C4-2B (cell line): ENCODE measurements around the gene MYH11.
A peak's percentile ranks its signal among the peaks of the same experiment; 100 is the strongest.

Experiments
- H3K27ac ChIP-seq: fragments of 450-650 bp; 2 replicates; pipeline ENCODE4 v1.5.1; 2017
- CTCF ChIP-seq: fragments of 450-650 bp; conservative IDR thresholded peaks from 2 replicates; pipeline ENCODE4 v1.5.1; 2017; ENCODE audit warnings: mild to moderate bottlenecking
- ZFX ChIP-seq: fragments of 450-650 bp; IDR thresholded peaks from 2 replicates; pipeline ENCODE4 v1.6.1; 2017

MYH11 gene

GRCh38 chr16:15876503-15876902 is 19.7 kb upstream of the MYH11 start:
- no peak for TF ChIP-seq ZFX
- H3K27ac ChIP-seq: no peak overlapping the region

GRCh38 chr16:15874745-15875314 is 18.0 kb upstream of the MYH11 start:
- TF ChIP-seq CTCF (peak; percentile 89), ZFX (no peak)
- peak overlapping the region; percentile 74 for H3K27ac ChIP-seq

GRCh38 chr16:15873737-15874136 is 16.9 kb upstream of the MYH11 start:
- no peak overlapping the region for H3K27ac ChIP-seq
- no peak for TF ChIP-seq CTCF
- TF ChIP-seq ZFX: no peak

- no peak overlapping the region for H3K27ac ChIP-seq
- TF ChIP-seq ZFX (no peak), CTCF (no peak)
Observed at GRCh38 chr16:15873301-15873700, 16.5 kb upstream of the MYH11 start.

GRCh38 chr16:15870011-15870410 is 13.2 kb upstream of the MYH11 start:
- H3K27ac ChIP-seq: no peak overlapping the region
- TF ChIP-seq CTCF (no peak), ZFX (no peak)

- no peak overlapping the region for H3K27ac ChIP-seq
- TF ChIP-seq ZFX: no peak
- TF ChIP-seq CTCF: no peak
Observed at GRCh38 chr16:15866451-15866850, 9.6 kb upstream of the MYH11 start.

GRCh38 chr16:15865742-15866141 is 8.9 kb upstream of the MYH11 start:
- no peak overlapping the region for H3K27ac ChIP-seq

More at GRCh38 chr16:15865742-15866141, 8.9 kb upstream of the MYH11 start:
- TF ChIP-seq CTCF (no peak), ZFX (no peak)
